Neural progenitor cell (in vitro differentiated cells): ENCODE results near the gene GABBR2.

Source experiments
- EZH2 ChIP-seq: fragments of 200-600 bp; sonication (generic); IDR thresholded peaks from 2 replicates; pipeline ENCODE4 v1.6.1; 2017; ENCODE audit warnings: antibody characterized with exemption, mild to moderate bottlenecking, moderate library complexity
- EZH2phosphoT487 ChIP-seq: fragments of 200-600 bp; sonication (generic); IDR thresholded peaks from 2 replicates; pipeline ENCODE4 v1.6.1; 2017; ENCODE audit warnings: antibody characterized with exemption
- TF ChIP-seq, protein P1 (sequence below): fragments of 200-600 bp; sonication (generic); IDR thresholded peaks from 2 replicates; pipeline ENCODE4 v1.5.1; 2017; ENCODE audit warnings: antibody characterized with exemption, mild to moderate bottlenecking

DNA sequence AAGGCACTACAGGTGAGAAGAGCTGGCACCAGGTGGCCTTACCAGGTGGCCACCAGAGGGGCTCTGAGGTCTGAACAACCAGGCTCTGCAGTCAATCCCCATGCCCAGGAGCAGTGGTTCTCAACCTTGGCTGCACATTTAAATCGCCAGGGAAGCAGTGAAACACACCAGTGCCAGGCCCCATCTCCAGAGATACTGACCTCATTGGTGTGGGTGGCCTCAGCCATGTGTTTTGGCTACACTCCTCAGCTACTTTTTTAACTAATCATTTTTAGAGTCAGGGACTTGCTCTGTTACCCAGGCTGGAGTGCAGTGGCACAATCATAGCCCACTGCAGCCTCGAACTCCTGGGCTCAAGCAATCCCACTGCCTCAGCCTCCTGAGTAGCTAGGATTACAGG, 56.0 kb downstream of the GABBR2 start:
- TF ChIP-seq EZH2 (no peak), EZH2phosphoT487 (no peak)
- TF ChIP-seq, protein P1, sequence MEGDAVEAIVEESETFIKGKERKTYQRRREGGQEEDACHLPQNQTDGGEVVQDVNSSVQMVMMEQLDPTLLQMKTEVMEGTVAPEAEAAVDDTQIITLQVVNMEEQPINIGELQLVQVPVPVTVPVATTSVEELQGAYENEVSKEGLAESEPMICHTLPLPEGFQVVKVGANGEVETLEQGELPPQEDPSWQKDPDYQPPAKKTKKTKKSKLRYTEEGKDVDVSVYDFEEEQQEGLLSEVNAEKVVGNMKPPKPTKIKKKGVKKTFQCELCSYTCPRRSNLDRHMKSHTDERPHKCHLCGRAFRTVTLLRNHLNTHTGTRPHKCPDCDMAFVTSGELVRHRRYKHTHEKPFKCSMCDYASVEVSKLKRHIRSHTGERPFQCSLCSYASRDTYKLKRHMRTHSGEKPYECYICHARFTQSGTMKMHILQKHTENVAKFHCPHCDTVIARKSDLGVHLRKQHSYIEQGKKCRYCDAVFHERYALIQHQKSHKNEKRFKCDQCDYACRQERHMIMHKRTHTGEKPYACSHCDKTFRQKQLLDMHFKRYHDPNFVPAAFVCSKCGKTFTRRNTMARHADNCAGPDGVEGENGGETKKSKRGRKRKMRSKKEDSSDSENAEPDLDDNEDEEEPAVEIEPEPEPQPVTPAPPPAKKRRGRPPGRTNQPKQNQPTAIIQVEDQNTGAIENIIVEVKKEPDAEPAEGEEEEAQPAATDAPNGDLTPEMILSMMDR: no peak
